K562 (cell line): ENCODE measurements around the gene RPS6KL1. TPM values are rescaled to one million over a fixed set of nuclear protein-coding genes. Genes with fewer than 3 reads are reported as not detected.

Source experiments
- ATAC-seq: fragments of 200-7000 bp; cut with Tn5 transposase; 3 replicates; pipeline ENCODE4 v1.9.1; 2020; ENCODE audit warnings: moderate library complexity
- BruUV-seq: library from RNA; stranded (reverse); fragments of 400-500 nt; replicated peaks from 2 replicates; lab custom pipeline; 2021; lab: Mats Ljungman, UMichigan
- CTCF ChIA-PET: fragments of 300-600 bp; formaldehyde crosslinking; extraction: SDS; loops from one replicate; lab custom pipeline; 2021; ENCODE audit warnings: low intra/inter-chr PET ratio; lab: Yijun Ruan, JAX
- POLR2A ChIA-PET: fragments of 300-600, 350-650 bp; sonication (Branson Sonifier 250); formaldehyde crosslinking; extraction: SDS; loops from one replicate; lab custom pipeline; 2021; ENCODE audit warnings: antibody characterized with exemption, inconsistent platforms; lab: Yijun Ruan, JAX
- DNase-seq, 4 experiments: peaks; one replicate each; pipeline versions ENCODE4 v3.0.0 to v3.0.0-alpha.2; 2011 to 2018; ENCODE audit warnings: low spot score in 3 of 4, mixed read lengths in 3 of 4; ENCODE audit errors: extremely low read depth in 1 of 4
- FAIRE-seq: peaks from 2 replicates; lab custom pipeline; 2011; peaks lifted over from hg19 to GRCh38; lab: Jason Lieb, UNC
- H2AFZ ChIP-seq: 2 replicates; pipeline ENCODE4 v1.6.0; 2011; ENCODE audit warnings: low read depth, low read length, control low read depth, inconsistent platforms
- H3K27ac ChIP-seq: fragments of 200-600 bp; 3 replicates; pipeline ENCODE4 v1.8.0; 2011; ENCODE audit warnings: low read depth, mild to moderate bottlenecking, control low read depth, inconsistent platforms, low read length, moderate library complexity, mixed read lengths; ENCODE audit errors: extremely low read depth
- H3K27me3 ChIP-seq, 2 experiments: fragments of 300-600 bp in 1 of 2; 2 replicates in 1 of 2; 3 replicates in 1 of 2; pipeline versions ENCODE4 v1.6.0 to v1.8.0; 2011; ENCODE audit warnings: inconsistent platforms in 2 of 2, low read length in 2 of 2, mild to moderate bottlenecking in 1 of 2, mixed read lengths in 1 of 2, moderate library complexity in 1 of 2; ENCODE audit not compliant: control insufficient read depth in 2 of 2, insufficient read depth in 2 of 2
- H3K36me3 ChIP-seq: fragments of 300-600 bp; 3 replicates; pipeline ENCODE4 v1.8.0; 2011; ENCODE audit warnings: mild to moderate bottlenecking, low read length, inconsistent platforms; ENCODE audit not compliant: control insufficient read depth, insufficient read depth
- H3K4me1 ChIP-seq, 2 experiments: fragments of 200-600 bp in 1 of 2; replicated peaks in 1 of 2; 2 replicates in 1 of 2; 3 replicates in 1 of 2; pipeline versions ENCODE4 v1.5.1 to v1.8.0; 2011; ENCODE audit warnings: inconsistent platforms in 2 of 2, low read length in 2 of 2, mild to moderate bottlenecking in 1 of 2, mixed read lengths in 1 of 2, moderate library complexity in 1 of 2; ENCODE audit not compliant: control insufficient read depth in 2 of 2, insufficient read depth in 2 of 2
- H3K4me2 ChIP-seq: 2 replicates; pipeline ENCODE4 v1.6.1; 2011; ENCODE audit warnings: low read length, control low read depth, inconsistent platforms, mixed read lengths; ENCODE audit not compliant: insufficient read depth
- H3K4me3 ChIP-seq: fragments of 200-600 bp; sonication (generic), shearing (Covaris generic); 2 replicates; pipeline ENCODE4 v1.5.1; 2016; ENCODE audit warnings: control low read depth, inconsistent platforms
- H3K79me2 ChIP-seq: fragments of 200-600 bp; 3 replicates; pipeline ENCODE4 v1.8.0; 2011; ENCODE audit warnings: low read length, inconsistent platforms; ENCODE audit not compliant: control insufficient read depth, insufficient read depth
- H3K9ac ChIP-seq, 2 experiments: 2 replicates each; pipeline versions ENCODE4 v1.6.0 to v1.6.1; 2011; ENCODE audit warnings: low read depth in 2 of 2, low read length in 2 of 2, control low read depth in 1 of 2, inconsistent platforms in 1 of 2, mild to moderate bottlenecking in 1 of 2, mixed read lengths in 1 of 2; ENCODE audit not compliant: insufficient read depth in 1 of 2
- H3K9me1 ChIP-seq: one replicate; pipeline ENCODE4 v1.6.0; 2011; ENCODE audit warnings: inconsistent platforms, mild to moderate bottlenecking, low read length, moderate library complexity; ENCODE audit not compliant: control insufficient read depth, insufficient read depth
- H3K9me3 ChIP-seq: replicated peaks from 2 replicates; pipeline ENCODE4 v1.5.1; 2011; ENCODE audit warnings: low read depth, low read length, inconsistent platforms; ENCODE audit not compliant: control insufficient read depth, insufficient read depth
- H4K20me1 ChIP-seq: replicated peaks from 2 replicates; pipeline ENCODE4 v1.6.1; 2011; ENCODE audit warnings: low read length, inconsistent platforms, mixed read lengths; ENCODE audit not compliant: control insufficient read depth, insufficient read depth
- ETV1 ChIP-seq: fragments of 450-650 bp; conservative IDR thresholded peaks from 2 replicates; pipeline ENCODE4 v1.6.1; 2016; ENCODE audit warnings: missing genetic modification characterization, control low read depth, low read depth, missing compliant biosample characterization
- GTF3C2 ChIP-seq: IDR thresholded peaks from 3 replicates; pipeline ENCODE4 v1.6.1; 2011; ENCODE audit warnings: borderline replicate concordance, mild to moderate bottlenecking, moderate library complexity; ENCODE audit not compliant: insufficient read length; ENCODE audit errors: extremely low read depth
- HDAC1 ChIP-seq, 2 experiments: fragments of 450-650 bp; IDR thresholded peaks; 2 replicates each; pipeline ENCODE4 v1.6.1; 2016 to 2017; ENCODE audit warnings: inconsistent platforms in 1 of 2, mild to moderate bottlenecking in 1 of 2, moderate library complexity in 1 of 2
- SLC30A9 ChIP-seq: fragments of 250-450 bp; sonication (Bioruptor Pico); IDR thresholded peaks from 2 replicates; pipeline ENCODE4 v1.8.0; 2022; ENCODE audit warnings: mild to moderate bottlenecking, moderate library complexity
- ZZZ3 ChIP-seq: fragments of 450-650 bp; IDR thresholded peaks from 2 replicates; pipeline ENCODE4 v1.6.1; 2016; ENCODE audit warnings: antibody characterized with exemption, mild to moderate bottlenecking, moderate library complexity
- WGBS: fragments of 100-300 bp; shearing (Covaris generic); methylation state at CpG from one replicate; pipeline ENCODE4 v1.1.6; 2016; ENCODE audit warnings: low coverage, mixed read lengths; ENCODE audit not compliant: insufficient coverage; ENCODE audit errors: missing lambda C conversion rate; 5-methylcytosine and 5-hydroxymethylcytosine counted together
- in situ Hi-C: fragments of 300-500 bp; cut with MboI; formaldehyde crosslinking; loops from 4 replicates; pipeline ENCODE4 v1.15.0; 2018; ENCODE audit warnings: inconsistent platforms, mixed read lengths
- intact Hi-C: fragments of 100-400 bp; cut with micrococcal nuclease; formaldehyde crosslinking; loops from 2 replicates; pipeline ENCODE4 v1.14.2; 2022
- polyA plus RNA-seq, 8 experiments: library from polyadenylated mRNA; depleted of rRNA in 4 of 8; stranded (reverse) in 5 of 8; unstranded in 3 of 8; fragments of >200 nt; fragmentation: Nextera tagmentation in 2 of 8; fragmentation: Illumina TruSeq in 1 of 8; extraction: Ambion mirVana in 2 of 8; extraction: Trizol in 1 of 8; gene quantifications; 2 replicates each; pipeline versions ENCODE4 v1.2.1 to v1.2.3, GENCODE V29; 2011 to 2014; ENCODE audit warnings: inconsistent platforms in 1 of 8, missing spikeins in 1 of 8
- total RNA-seq, 7 experiments: library from RNA; depleted of rRNA in 6 of 7; stranded (reverse); fragments of >200 nt in 6 of 7; fragmentation: Illumina TruSeq in 2 of 7; extraction: Trizol in 2 of 7; gene quantifications; 2 replicates each; pipeline versions ENCODE4 v1.2.1 to v1.2.3, GENCODE V29; 2011 to 2021; ENCODE audit warnings: low replicate concordance in 1 of 7

Gene RPS6KL1
- total and polyA plus RNA-seq, 9 of the 15 experiments (the other 6 are each of a cell fraction or from before 2014, with no cell fraction given) = 0.91 to 15.5 (median 8.1) TPM

GRCh38 chr14:74913393-74913910, 9.6 kb downstream of the RPS6KL1 start:
- no peak overlapping the region for H3K4me3 ChIP-seq
- ChIA-PET CTCF (interaction anchor here (0.8 to 3.3 kb wide), 3 partner anchors 175 to 576 kb away, joined by 3 to 23 read pairs (median 3); no protein-coding TSS in a partner anchor), POLR2A (no interaction called here)
- WGBS = 53% methylated on average over 5 of the region's 5 CpGs
- DNase-seq (no peak), ATAC-seq (no peak), FAIRE-seq (no peak)
- no peak overlapping the region for H3K27ac ChIP-seq
- in situ Hi-C loops (loop anchor here (10.0 kb wide), 1 partner anchor 161 kb away; no protein-coding TSS in a partner anchor), intact Hi-C loops (loop anchor here (10.0 kb wide), 1 partner anchor 391 kb away; no protein-coding TSS in a partner anchor)
- H2AFZ ChIP-seq = no peak overlapping the region
- no peaks in the 10 kb centered on the region for H3K36me3 ChIP-seq
- peak in 1 of 2 experiments; percentile 96; a peak in 2 of 4 replicates for TF ChIP-seq HDAC1 (IDR thresholded peaks at IDR 0.05)
- TF ChIP-seq ZZZ3 = no peak
- no peak for TF ChIP-seq ETV1 (tag)
- TF ChIP-seq SLC30A9 (CRISPR knock-in tag) = no peak
- TF ChIP-seq GTF3C2 = no peak
- no peaks in the 10 kb centered on the region for H3K27me3 ChIP-seq
- H3K9me3 ChIP-seq = no peaks in the 10 kb centered on the region
- no peaks in the 10 kb centered on the region for H4K20me1 ChIP-seq
- no peak overlapping the region for H3K4me2 ChIP-seq
- no peak overlapping the region for H3K9ac ChIP-seq
- no peaks in the 10 kb centered on the region for H3K79me2 ChIP-seq
- peaks cover 6 to 28% of the 10 kb centered on the region in 2 experiments; a peak in 2 of 5 replicates for H3K4me1 ChIP-seq
- H3K9me1 ChIP-seq = no peaks in the 10 kb centered on the region
- BruUV-seq = no TSS peak
